ENCODE results near the gene TIGD3.
A peak's percentile ranks its signal among the peaks of the same experiment; 100 is the strongest.

The TIGD3 gene, protein sequence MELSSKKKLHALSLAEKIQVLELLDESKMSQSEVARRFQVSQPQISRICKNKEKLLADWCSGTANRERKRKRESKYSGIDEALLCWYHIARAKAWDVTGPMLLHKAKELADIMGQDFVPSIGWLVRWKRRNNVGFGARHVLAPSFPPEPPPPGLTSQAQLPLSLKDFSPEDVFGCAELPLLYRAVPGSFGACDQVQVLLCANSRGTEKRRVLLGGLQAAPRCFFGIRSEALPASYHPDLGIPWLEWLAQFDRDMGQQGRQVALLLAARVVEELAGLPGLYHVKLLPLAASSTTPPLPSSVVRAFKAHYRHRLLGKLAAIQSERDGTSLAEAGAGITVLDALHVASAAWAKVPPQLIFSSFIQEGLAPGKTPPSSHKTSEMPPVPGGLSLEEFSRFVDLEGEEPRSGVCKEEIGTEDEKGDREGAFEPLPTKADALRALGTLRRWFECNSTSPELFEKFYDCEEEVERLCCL

GRCh38 chr11:65354265-65355012, at the start of gene TIGD3:
Gene TIGD3, plus strand, starts transcription at chr11:65354751. Its CDS starts 1,058 bp downstream, at chr11:65355809.
- DNase-seq = peak; percentile 98

- DNase-seq = no peak
These were observed 48.9 kb upstream of the TIGD3 start for GRCh38 chr11:65305501-65306268.

DNA sequence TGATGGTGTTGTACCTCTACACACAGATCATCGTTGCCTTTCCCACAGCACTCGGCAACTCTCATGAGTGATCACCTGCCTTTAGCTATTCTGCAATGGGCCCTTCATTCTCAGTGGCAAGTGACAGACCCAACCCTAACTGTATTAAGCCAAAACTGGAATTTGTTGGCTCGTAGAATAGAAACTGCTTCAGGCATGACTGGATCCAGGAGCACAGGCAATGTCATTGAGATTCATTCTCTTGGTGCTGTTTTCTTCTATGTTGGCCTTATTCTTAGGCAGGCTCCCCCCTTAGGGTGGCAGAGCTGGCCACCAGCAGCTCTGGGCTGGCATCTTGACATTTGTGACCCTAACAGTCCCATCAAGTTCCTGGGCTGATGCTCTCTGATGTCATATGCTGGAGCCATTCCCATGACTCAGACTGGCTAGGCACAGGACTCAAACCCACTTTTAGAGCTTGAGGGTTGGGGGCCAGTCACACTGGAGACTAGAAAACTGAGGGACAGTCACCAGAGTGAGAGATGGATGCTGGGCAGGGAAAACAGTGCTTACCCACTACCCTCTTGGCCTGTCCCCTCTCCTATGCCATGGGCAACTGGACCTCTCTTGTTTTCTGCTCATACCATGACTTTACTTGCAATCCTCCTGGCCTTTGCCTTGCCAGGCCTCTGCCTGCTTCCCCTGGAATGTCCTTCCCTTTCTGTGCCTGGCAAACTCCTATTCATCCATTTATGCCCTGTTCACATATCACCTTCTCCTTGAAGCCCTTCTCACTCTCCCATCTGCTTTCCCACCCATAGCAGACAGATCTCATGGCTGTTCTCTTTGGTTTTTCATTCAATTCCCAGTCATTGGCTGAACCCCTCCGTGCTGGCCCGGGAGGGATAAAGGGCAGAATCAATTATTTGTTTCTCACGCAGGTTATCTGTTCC, 47.0 kb upstream of the TIGD3 start:
- DNase-seq = no peak

DNA sequence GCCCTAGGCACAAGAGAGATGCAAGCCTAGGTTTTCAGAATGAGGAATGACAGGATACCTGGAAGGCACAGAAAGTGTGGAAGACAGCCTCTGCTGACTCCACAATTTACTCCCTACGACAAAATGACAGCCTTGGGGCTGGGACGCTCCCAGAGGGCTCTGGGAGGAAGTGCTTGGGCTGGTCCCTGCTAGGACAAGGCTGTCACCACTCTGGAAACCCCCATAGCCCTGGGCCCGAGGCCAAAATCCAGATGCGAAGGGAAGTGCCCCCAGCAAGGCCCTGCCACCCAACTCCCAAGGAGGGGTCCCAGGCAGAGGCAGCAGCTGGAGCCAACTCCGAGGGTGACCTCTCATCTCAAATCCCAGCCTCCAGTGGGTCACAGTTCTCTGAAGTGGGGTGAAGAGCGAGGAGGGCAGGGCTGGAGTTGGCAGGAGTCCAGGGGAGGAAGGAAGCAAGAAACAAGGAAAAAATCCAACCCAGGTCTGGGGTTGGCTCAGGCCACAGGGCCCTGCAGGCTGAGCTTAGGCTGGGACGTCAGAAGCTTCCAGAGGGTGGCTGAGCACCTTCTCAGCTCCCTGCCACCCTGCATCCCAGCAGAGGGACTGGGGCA, 46.2 kb upstream of the TIGD3 start:
- no peak for DNase-seq

DNA sequence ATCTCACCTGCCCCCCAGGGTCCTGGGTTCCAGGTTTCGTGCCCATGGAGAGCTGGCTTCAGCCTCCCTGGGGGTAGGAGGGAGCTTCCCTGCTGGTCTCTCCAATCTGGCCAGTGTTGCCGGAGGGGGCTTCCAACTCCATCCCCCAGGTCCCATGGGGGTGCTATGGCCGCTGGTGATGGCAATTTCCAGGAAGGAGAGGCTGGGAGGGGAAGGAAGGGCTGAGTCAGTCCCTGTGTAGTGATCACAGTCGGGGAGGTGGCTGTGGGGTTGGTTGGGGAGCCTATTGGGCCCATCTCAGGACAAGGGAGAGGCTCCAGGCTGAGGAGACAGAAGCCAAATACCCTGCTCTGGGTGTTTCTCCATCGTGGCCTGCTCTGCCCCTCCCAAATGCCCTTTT, 45.5 kb upstream of the TIGD3 start:
- no peak for DNase-seq

GRCh38 chr11:65310215-65310614, 44.3 kb upstream of the TIGD3 start:
- DNase-seq = no peak

GRCh38 chr11:65310736-65311135, 43.8 kb upstream of the TIGD3 start:
- DNase-seq = no peak

DNA sequence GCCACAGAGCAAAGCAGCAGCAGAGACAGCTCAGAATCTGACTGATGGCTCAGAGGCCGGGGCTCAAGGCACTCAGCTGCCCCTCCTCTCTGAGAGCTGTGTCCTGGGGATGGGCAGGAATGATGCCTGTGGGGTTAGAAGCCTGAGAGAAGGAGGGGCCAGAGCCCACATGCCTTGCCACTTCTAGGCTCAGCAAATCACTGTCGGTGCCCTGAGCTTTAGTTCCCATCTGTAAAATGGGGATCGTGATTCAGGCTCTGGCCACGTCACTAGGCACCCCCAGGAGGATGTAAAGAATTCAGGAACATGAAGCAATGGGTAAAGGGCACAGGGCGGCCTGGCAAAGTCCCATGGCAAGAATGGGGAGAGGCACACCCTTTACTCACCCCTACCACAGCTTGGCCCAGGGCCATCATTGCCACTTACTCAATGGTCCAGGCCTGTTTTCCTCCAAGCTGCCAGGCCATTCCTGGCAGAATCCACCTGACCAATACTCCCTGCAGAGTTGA, 43.3 kb upstream of the TIGD3 start:
- DNase-seq = no peak

GRCh38 chr11:65314501-65315203, 39.9 kb upstream of the TIGD3 start, which contains the start of gene CDC42EP2:
Gene CDC42EP2, plus strand, starts transcription at chr11:65314866. Its CDS starts 6,033 bp downstream, at chr11:65320899.
- DNase-seq = peak; percentile 85

GRCh38 chr11:65315204-65315865, 39.2 kb upstream of the TIGD3 start:
- peak; percentile 84 for DNase-seq

DNA sequence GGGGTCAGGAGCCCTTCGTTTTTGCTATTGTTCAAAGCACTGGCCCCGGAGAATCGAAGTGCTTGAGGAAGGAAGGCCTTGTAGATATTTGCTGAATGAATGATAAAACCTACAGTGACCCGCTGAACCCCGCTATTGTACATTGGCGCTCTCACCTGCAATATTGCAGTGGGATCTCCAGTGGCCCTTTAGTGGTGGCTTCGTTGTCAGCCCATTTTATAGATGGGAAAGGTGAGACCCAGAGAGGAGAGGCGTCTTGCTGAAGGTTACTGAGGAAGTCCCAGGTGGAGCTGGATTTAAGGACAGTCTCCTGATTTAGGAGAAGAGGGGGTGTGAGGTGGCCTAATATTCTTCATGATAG, 38.7 kb upstream of the TIGD3 start:
- DNase-seq = no peak

GRCh38 chr11:65316227-65317024, 38.1 kb upstream of the TIGD3 start:
- no peak for DNase-seq

DNA sequence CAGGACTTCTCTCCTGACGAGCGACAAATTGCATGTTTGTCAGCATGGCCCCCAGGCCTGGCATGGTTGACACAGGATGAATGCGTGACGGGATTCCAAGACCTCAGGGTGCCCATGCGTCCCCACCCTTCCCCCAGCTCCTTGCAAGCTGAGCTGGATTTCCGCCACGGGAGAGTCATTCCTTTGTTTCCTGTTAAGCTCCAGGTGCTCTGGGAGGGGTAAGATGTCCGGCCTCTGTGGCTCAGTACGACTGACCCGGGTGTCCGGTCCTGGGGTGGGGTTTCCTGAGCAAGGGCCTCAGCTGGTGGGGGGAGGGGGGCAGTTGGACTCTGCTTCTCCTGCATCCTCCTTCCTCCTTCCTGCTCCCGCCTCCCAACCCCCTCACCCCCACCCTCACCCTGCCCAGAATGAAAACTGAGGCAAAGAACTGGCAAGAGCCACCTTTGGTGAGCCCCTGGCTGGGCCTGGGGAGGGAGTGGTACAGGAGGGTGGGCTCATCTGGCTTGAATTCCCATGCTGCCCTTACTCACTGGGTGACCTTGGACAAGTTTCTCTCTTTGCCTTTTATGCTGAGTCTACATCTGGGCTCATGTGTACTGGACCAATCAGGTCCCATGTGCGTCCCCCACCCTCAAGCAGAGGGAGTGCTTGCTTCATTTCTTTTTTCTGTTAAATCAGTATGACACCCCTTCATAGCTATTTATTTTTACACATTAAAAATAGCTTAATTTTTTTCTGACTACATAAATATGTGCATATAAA, 37.3 kb upstream of the TIGD3 start:
- DNase-seq = no peak

DNA sequence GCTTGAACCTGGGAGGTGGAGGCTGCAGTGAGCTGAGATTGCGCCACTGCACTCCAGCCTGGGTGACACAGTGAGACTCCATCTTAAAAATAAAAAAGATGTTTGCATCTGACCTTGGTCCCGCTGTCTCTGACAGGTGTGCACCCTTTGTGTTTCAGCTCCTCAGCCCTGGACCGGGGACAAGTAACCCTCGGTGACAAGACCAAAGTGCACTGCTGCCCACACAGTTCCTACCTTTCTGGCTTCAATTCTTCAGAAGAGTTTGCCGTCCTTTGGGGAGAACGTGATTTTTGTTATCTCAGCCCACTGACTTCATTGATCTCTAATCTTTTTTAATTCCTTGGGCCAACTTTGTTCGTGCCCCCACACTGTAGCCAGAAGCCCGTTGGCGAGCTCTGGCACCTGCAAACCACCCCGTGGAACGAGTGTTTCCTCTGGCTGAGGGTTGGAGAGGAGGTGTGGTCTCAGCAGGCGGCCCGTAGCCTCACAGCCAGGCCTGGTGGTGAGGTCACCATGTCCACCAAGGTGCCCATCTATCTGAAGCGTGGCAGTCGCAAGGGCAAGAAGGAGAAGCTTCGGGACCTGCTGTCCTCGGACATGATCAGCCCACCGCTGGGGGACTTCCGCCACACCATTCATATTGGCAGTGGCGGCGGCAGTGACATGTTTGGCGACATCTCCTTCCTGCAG, 34.0 kb upstream of the TIGD3 start:
- no peak for DNase-seq

GRCh38 chr11:65321076-65321475, 33.5 kb upstream of the TIGD3 start:
- DNase-seq = no peak

GRCh38 chr11:65321828-65322485, 32.6 kb upstream of the TIGD3 start:
- no peak for DNase-seq

GRCh38 chr11:65323813-65324212, 30.7 kb upstream of the TIGD3 start:
- DNase-seq = no peak

Measured in activated T-cell treated with anti-CD3 and anti-CD28 coated beads, Interleukin-2, amount 50 U/mL, for 1 hour (primary cell).